HG02981 (cell line): Measurements from ENCODE around the gene MYO1G.
"Not testable (repeated sequence)": the region's sequence is repeated elsewhere in the genome, so short reads cannot be mapped to it uniquely, and the experiment has no call there.

Source experiments
- ATAC-seq: cut with Tn5 transposase; IDR thresholded peaks from one replicate; pipeline ENCODE4 v1.9.1; 2021; ENCODE audit warnings: mild to moderate bottlenecking, moderate library complexity; ENCODE audit not compliant: unreplicated experiment

The MYO1G gene

DNA sequence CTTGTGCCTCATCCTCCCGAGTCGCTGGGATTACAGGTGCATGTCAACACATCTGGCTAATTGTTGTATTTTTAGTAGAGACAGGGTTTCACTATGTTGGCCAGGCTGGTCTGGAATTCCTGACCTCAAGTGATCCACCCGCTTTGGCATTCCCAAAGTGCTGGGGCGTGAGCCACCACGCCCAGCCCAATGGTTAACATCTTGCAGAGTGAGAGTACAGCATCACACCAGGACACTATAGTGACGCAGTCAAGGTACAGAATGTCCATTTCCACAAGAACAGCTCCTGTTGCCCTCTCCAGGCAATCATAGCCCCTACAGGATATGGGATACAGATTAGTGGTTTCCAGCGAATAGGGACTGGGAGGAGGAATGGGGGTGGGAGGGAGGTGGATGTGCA is 34.0 kb downstream of the MYO1G start:
- ATAC-seq: no peak

DNA sequence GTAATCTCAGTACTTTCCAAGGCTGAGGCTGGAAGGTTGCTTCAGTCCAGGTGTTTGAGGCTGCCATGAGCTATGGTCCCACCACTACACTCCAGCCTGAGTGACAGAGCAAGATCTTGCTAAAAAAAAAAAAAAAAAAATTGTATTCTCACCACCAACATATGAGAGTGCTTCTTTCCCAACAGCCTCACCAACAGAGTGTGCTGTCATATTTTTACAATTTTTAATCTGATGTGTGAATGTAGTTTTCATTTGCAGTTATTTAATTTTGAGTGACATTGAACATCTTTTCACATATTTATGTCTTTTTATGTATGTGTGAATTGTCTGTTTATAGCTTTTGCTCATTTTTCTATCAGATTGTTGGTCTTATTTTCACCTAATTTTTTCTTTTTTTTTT is 35.2 kb downstream of the MYO1G start:
- no peak for ATAC-seq

DNA sequence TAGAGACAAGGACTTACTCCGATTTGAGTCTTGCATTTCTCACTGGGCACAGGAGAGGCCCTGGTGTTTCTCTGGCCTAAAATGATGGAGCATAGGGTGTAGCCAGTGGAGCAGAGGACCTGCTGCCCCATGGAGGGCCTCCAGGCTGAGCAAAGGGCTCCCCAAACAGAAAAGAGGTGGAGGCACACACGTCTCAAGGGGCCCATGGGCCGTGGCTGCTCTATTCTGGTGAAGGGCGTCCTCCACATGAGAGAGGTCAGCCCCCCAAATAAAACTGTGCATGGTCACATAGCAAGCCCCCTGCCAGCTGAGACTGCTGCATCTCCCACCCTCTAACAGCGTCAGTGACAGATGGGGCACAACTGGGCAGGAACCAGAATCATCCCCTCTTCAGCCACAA is 41.4 kb downstream of the MYO1G start:
- no peak for ATAC-seq

DNA sequence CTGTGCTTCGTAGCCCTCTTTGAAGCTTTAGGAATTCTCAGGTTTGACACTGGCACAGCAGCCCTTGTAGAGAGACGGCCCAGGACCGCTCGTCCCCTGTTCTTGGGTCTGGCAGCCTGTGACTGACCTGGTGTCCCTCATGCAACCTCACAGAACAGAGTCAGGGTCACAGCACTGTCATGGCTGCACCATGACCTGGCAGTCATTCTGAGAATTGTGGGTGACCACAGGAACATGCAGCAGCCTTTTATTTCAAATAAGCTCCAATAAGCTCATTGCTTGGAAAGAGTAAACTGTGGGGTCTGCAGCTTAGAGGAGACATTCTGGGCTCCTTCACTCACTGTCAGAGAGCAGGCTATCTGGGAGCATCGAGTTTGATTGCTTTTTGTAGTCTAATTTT is 42.5 kb downstream of the MYO1G start:
- no peak for ATAC-seq

DNA sequence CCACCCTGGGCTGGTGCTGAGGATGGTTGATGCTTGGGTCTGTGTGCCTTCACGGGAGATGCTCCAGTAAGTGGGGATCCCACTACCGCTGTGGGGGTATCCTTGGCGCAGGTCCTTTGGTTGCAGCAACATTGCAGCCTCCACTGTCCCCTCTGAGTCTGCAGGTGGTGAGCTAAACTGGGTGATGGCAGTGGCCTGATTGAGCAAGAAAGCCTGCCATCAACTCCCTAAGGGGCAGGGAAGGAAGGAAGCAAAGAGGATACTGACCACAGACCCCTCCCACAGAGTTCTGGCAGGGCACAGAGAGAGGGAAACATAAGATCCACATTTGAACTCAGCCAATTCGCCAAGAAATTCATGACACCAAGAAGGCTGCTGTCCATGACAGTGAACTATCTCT is 43.2 kb downstream of the MYO1G start:
- ATAC-seq: no peak

DNA sequence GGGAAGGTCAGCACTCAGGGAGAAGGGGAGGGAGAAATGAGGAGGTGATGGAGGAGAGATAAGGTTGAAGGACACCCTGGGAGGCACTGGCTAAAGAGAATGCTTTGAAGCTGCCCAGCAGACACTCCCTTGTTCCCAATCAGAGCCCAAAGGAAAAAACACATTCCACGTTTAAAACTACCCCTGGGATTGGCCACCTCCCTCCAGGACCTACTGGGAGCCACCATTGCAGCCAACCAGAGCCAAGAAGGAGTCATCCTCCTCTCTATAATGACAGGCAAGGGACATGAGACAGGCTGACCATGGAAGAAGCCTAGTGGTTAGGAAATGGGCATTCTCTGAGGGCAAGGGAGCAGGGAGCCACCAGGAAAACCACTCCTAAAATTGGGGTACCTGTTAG is 43.8 kb downstream of the MYO1G start:
- no peak for ATAC-seq

DNA sequence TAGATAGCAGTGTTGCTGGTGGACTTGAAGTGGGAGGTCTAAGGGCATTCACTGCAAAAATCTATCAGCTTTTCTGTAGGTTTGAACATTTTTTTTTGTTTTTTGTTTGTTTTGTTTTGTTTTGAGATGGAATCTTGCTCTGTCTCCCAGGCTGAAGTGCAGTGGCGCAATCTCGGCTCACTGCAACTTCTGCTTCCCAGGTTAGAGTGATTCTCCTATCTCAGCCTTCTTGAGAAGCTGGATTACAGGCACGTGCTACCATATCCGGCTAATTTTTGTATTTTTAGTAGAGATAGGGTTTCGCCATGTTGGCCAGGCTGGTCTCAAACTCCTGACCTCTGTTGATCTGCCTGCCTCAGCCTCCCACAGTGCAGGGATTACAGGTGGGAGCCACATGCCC is 44.3 kb downstream of the MYO1G start:
- not testable (repeated sequence) for ATAC-seq

DNA sequence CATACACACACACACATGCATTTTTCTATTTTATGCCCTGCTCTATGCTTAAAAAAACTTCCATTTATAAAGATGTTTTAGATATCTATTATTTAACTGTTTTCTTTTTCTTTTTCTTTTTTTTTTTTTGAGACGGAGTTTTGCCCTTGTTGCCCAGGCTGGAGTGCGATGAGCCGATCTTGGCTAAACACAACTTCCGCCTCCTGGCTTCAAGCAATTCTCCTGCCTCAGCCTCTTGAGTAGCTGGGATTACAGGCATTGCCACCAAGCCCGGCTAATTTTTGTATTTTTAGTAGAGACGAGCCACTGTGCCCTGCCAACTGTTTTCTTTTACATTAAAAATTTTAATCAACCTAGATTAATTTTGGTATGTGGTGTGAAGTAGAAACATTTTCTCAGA is 47.9 kb downstream of the MYO1G start:
- ATAC-seq: no peak

DNA sequence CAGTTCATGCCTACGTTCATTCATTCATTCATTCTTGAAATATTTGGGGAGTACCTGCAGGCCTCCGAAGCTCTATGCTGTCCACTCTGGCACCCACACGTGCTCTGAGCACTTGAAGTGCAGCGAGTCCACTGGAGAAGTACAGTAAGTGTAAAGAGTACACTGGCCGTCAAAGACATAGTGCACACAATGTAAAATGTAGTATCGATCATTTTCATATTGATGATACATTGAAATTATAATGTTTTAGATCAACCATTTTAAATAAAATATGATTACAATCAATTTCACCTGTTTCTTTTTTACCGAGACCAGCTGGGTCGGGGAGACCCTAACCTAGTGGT is 56.5 kb downstream of the MYO1G start:
- ATAC-seq: no peak

DNA sequence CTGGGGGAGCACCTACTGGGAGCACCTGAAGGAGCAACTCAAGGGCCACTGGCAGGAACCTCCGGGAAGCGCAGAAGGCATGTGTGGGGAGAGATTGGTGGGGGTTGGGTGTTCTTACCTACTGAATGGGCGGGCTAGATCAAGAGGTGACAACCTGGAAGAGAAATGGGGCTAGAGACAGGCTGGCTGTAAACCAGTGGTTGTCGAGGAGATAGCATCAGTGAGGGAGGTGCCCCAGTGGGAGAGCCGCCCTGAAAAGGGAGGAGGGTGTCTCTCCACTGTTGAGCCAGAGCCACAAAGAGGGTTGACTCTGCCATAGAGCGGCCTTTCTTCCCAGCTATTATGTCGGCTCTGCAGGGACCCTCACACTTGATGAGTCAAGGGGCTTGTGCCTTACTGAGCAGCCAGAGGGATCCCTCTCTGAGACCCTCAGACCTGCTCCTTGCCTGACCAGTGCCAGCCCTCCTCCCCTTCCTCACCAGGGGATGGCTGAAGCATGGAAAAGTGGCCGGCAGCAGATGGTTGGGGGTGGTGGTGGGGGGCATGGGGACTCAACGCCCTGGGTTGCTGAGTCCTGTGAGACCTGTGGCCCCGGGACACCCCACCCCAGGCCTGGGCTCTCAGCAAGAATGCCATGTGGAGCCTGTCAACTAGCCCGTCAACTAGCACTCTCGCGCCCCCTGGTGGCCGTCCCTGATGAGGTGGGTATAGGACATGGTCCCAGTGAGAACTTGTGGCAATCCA is 57.0 kb downstream of the MYO1G start:
- peak; percentile 68 for ATAC-seq

DNA sequence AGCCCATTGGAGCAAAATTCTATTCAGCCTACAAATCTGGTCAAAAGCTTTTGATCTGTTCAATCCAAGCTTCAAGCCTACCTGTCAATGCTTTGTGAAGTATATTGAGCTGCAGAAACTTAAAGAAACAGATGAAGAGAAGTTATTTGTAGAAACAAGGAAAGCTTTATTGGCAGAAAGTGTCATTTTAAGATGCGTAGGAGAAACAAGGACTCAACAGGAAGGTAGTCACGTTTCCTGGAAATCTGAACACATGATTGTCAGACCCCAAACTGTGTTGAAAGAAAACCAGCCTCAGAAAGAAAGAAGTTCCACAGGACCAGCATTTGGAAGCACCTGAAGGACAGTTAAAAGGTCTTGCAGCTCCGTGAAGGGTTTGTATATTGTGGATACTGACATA is 58.7 kb downstream of the MYO1G start:
- ATAC-seq: no peak

DNA sequence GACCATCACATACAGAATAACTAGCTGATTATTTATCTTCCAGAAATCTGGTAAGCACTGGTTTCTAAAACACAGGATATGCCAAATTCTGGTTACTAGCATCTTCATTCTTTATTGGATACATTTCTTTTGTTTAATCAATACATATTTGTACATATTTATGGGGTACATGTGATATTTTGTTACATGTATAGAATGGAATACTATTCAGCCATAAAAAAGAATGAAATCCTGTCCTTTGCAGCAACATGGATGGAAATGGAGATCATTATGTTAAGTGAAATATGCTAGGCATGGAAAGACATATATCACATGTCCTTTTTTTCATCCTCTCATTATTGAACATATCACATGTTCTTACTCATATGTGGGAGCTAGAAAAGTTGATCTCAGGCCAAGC is 60.8 kb downstream of the MYO1G start:
- no peak for ATAC-seq

DNA sequence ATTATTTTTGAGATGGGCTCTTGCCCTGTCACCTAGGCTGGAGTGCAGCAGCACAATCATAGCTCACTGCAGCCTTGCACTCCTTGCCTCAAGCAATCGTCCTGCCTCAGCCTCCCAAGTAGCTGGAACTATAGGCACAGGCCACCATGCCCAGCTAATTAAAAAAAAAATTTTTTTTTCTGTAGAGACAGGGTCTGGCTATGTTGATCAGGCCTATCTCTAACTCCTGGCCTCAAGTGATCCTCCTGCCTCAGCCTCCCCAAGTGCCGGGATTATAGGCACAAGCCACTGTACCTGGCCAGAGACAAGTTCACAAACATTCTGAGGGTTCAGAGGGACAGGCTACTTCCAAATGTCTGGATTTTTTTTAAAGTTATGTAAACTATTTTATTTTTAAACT is 61.4 kb downstream of the MYO1G start:
- no peak for ATAC-seq

DNA sequence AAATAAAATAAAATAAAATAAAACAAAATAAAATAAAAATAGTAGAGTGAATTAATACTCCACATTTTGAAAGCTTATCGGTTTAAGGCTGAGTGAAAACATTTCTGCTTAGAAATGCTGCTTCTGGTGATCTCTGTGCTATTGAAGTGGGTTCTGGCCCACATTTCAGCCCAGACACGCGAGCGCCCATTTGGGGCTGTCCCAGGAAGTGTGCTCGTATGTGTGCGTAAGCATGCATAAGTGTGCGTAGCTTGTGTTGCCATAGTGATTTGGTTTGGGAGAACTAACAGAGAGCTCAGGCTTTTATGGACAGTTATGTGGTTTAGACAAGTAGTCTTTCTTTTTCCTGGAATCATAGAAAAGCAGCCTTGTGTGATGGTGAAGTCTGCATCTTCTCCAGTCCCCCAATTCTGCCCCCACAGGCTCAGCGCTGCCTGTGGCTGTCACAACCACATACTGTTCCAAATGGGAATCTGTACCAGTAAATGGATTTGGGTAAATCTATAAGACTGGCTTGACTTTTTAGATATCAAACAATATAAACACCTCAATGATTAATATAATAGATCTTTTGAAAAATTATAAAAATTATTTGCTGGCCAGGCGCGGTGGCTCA is 63.7 kb downstream of the MYO1G start:
- ATAC-seq: peak; percentile 84

DNA sequence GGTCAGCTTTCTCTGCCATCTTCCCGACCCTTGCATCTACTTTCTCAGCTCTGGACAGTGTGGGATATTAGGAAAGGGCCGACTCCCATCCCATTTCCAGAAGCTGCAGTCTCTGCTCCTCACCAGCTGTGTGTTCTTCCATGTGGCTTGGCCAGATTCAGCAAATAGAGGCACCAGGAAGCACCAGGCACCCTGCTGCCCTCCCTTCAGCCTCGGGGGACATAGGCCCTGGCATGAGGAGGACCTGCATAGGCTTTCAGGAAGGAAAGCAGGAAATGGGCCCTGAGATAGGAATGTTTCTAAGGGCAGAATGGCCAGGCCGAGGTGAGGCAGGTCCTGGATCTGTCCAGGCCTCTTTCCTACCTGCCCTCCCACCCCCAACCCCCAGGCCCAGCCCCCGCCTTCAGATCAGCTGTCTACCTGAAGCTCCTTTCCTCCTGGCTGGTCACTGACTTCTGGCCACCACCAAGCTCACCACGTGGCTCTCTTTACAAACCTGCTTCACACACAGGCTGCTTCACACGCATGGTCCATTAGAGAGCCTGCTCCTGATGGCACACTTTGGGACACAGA is 66.0 kb downstream of the MYO1G start:
- ATAC-seq: no peak
